Panc1 (cell line): Measurements from ENCODE around the gene NOLC1. TPM values are rescaled to one million over a fixed set of nuclear protein-coding genes. Genes with fewer than 3 reads are reported as not detected.

Source experiments
- ATAC-seq: fragments of 200-7000 bp; cut with Tn5 transposase; 2 replicates; pipeline ENCODE4 v1.9.1; 2020; ENCODE audit warnings: mild to moderate bottlenecking, moderate library complexity
- BruUV-seq: library from RNA; stranded (reverse); fragments of 400-500 nt; replicated peaks from 2 replicates; lab custom pipeline; 2021; lab: Mats Ljungman, UMichigan
- CTCF ChIA-PET: fragments of 300-600 bp; sonication (Branson Sonifier 250); formaldehyde crosslinking; loops from one replicate; lab custom pipeline; 2022; ENCODE audit warnings: antibody characterized with exemption; lab: Charles Lee
- POLR2A ChIA-PET: fragments of 300-600 bp; sonication (Branson Sonifier 250); formaldehyde crosslinking; loops from one replicate; lab custom pipeline; 2022; ENCODE audit warnings: antibody characterized with exemption; lab: Charles Lee
- DNase-seq: peaks from one replicate; pipeline ENCODE4 v3.0.0-alpha.2; 2010; ENCODE audit warnings: low read depth, low spot score
- H3K27ac ChIP-seq: 2 replicates; pipeline ENCODE4 v1.5.1; 2011; ENCODE audit warnings: mild to moderate bottlenecking, low read length, inconsistent platforms
- H3K27me3 ChIP-seq: fragments of 200-500 bp; sonication (Bioruptor generic); 2 replicates; pipeline ENCODE4 v1.6.0; 2014; ENCODE audit warnings: low read length, inconsistent platforms; ENCODE audit not compliant: control insufficient read depth, insufficient read depth
- H3K36me3 ChIP-seq: fragments of 200-500 bp; sonication (Bioruptor generic); 2 replicates; pipeline ENCODE4 v1.5.1; 2014; ENCODE audit warnings: inconsistent platforms, mild to moderate bottlenecking, low read length, moderate library complexity; ENCODE audit not compliant: control insufficient read depth, insufficient read depth
- H3K4me1 ChIP-seq: 2 replicates; pipeline ENCODE4 v1.5.1; 2011; ENCODE audit warnings: inconsistent platforms, mild to moderate bottlenecking, low read length, moderate library complexity; ENCODE audit not compliant: control insufficient read depth, insufficient read depth
- H3K4me3 ChIP-seq, 2 experiments: 2 replicates each; pipeline ENCODE4 v1.5.1; 2011 to 2012; ENCODE audit warnings: low read depth in 2 of 2, low read length in 2 of 2, mild to moderate bottlenecking in 2 of 2, inconsistent platforms in 1 of 2, moderate library complexity in 1 of 2
- H3K9me3 ChIP-seq: fragments of 200-500 bp; sonication (Bioruptor generic); 2 replicates; pipeline ENCODE4 v1.5.1; 2014; ENCODE audit warnings: low read depth, mild to moderate bottlenecking, inconsistent platforms, low read length, moderate library complexity; ENCODE audit not compliant: control insufficient read depth, insufficient read depth
- CTCF ChIP-seq: fragments of 450-650 bp; IDR thresholded peaks from 2 replicates; pipeline ENCODE4 v1.5.1; 2017; ENCODE audit warnings: mild to moderate bottlenecking
- POLR2AphosphoS5 ChIP-seq: IDR thresholded peaks from 2 replicates; pipeline ENCODE4 v1.6.1; 2012; ENCODE audit warnings: mild to moderate bottlenecking, low read depth, low read length, moderate library complexity
- REST ChIP-seq, 2 experiments: IDR thresholded peaks; 2 replicates each; pipeline ENCODE4 v1.6.1; 2011 to 2012; ENCODE audit warnings: low read depth in 2 of 2, control low read depth in 1 of 2, low read length in 1 of 2, mild to moderate bottlenecking in 1 of 2, moderate library complexity in 1 of 2; ENCODE audit not compliant: insufficient read depth in 1 of 2
- SIN3A ChIP-seq: IDR thresholded peaks from 2 replicates; pipeline ENCODE4 v1.6.1; 2012; ENCODE audit warnings: low read depth, mild to moderate bottlenecking, low read length, moderate library complexity, borderline replicate concordance; ENCODE audit not compliant: insufficient read depth
- TCF7L2 ChIP-seq: IDR thresholded peaks from 2 replicates; pipeline ENCODE4 v1.6.1; 2011; ENCODE audit warnings: mild to moderate bottlenecking, low read depth, low read length, inconsistent platforms
- in situ Hi-C: cut with HindIII; loops from 2 replicates; pipeline ENCODE4 v1.10.0; 2016; ENCODE audit warnings: low sequenced_read_pairs, low pct_unique_long_range_greater_than_20kb
- intact Hi-C: fragments of 100-400 bp; cut with micrococcal nuclease; formaldehyde crosslinking; loops from one replicate; pipeline ENCODE4 v1.10.0; 2022; ENCODE audit not compliant: unreplicated experiment
- total RNA-seq: library from RNA; stranded (reverse); gene quantifications from one replicate; pipeline ENCODE4 v1.2.1, GENCODE V29; 2021; ENCODE audit not compliant: unreplicated experiment

NOLC1 gene
- total RNA-seq, 1 experiment from 2014 or later: 182 TPM

- DNase-seq (no peak), ATAC-seq (no peak)
- intact Hi-C loops: no loop called here
- Histone ChIP-seq H3K4me1 (no peaks in the 10 kb centered on the region), H3K36me3 (no peaks in the 10 kb centered on the region), H3K27ac (no peak overlapping the region), H3K9me3 (peaks cover 15% of the 10 kb centered on the region), H3K27me3 (no peaks in the 10 kb centered on the region), H3K4me3 (no peak overlapping the region)
- CTCF ChIA-PET: no interaction called here
- POLR2A ChIA-PET: no interaction called here
- no TSS peak for BruUV-seq
- TF ChIP-seq POLR2AphosphoS5 (no peak), TCF7L2 (no peak), REST (IDR thresholded peaks at IDR 0.05; ENCODE audit: insufficient read depth in 1 of 2, low read depth in 2 of 2, low read length in 1 of 2) (no peak), SIN3A (no peak), CTCF (no peak)
- in situ Hi-C loops: no loop called here
Observed at GRCh38 chr10:102191956-102192355, 39.8 kb downstream of the NOLC1 start.

GRCh38 chr10:102195296-102195870 is 43.2 kb downstream of the NOLC1 start:
- DNase-seq (no peak), ATAC-seq (no peak)
- Histone ChIP-seq H3K4me3 (no peak overlapping the region), H3K27me3 (peaks cover 4% of the 10 kb centered on the region; the same call in 1 of the 2 replicates), H3K4me1 (no peaks in the 10 kb centered on the region), H3K27ac (no peak overlapping the region), H3K36me3 (no peaks in the 10 kb centered on the region), H3K9me3 (peaks cover 15% of the 10 kb centered on the region)
- TF ChIP-seq TCF7L2 (no peak), SIN3A (no peak), CTCF (no peak), POLR2AphosphoS5 (no peak), REST (IDR thresholded peaks at IDR 0.05; ENCODE audit: insufficient read depth in 1 of 2, low read depth in 2 of 2, low read length in 1 of 2) (no peak)
- intact Hi-C loops: no loop called here
- in situ Hi-C loops: no loop called here
- CTCF ChIA-PET: no interaction called here
- POLR2A ChIA-PET: no interaction called here
- no TSS peak for BruUV-seq
